ENCODE data around the gene PDGFRA.

DNA sequence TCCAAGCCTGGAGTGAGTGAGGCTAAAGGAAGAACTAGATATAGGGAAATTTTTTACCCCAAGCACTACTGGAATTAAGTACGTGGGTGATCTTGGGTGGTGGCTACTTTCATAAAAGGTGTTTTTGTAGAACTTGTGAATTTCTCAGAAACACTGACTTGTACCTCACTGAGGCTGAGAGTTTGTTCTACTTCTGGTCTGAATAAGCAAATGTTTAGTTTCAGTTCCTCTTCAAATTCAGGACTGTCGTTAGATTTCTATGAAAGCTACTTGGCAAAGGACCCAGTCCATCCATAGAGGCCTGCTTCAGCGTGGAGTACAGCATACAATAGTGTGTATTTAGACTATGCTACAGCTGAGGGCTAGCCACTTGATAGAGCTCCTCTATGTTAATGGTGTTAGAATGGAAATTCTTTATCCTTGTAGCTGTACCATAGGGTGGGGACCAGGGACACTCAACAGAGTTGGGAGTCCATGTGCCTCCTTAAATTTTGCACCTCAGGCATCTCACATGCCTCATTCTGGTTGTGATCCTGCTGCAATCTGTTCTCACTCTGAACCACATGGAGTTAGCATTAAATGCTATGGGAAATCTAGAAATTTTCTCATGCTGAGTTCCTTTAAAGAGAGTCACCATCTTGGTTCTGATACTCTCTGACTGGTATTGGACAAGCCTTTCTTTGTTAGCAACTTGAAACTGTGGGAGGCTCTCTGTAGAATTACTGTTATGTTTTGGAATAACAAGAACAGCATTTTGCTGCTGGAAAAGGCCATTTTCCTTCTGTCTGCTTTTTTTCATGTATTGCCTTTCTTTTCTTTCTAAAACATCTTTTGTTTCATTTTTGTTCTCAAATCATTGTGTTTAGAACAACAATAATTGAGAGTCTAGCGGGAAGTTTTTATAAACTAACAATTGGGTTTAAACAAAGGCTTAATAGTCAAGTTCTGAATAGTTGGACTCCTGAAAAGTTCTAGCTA, 86.8 kb downstream of the PDGFRA start:
- TF ChIP-seq, protein P1, sequence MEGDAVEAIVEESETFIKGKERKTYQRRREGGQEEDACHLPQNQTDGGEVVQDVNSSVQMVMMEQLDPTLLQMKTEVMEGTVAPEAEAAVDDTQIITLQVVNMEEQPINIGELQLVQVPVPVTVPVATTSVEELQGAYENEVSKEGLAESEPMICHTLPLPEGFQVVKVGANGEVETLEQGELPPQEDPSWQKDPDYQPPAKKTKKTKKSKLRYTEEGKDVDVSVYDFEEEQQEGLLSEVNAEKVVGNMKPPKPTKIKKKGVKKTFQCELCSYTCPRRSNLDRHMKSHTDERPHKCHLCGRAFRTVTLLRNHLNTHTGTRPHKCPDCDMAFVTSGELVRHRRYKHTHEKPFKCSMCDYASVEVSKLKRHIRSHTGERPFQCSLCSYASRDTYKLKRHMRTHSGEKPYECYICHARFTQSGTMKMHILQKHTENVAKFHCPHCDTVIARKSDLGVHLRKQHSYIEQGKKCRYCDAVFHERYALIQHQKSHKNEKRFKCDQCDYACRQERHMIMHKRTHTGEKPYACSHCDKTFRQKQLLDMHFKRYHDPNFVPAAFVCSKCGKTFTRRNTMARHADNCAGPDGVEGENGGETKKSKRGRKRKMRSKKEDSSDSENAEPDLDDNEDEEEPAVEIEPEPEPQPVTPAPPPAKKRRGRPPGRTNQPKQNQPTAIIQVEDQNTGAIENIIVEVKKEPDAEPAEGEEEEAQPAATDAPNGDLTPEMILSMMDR (conservative IDR thresholded peaks at IDR 0.05 in 1 of 2, IDR thresholded peaks at IDR 0.05 in 1 of 2; ENCODE audit: low read depth in 1 of 2, low read length in 2 of 2), result no peak
- no peak for TF ChIP-seq EZH2 (IDR thresholded peaks at IDR 0.05; ENCODE audit: low read length, missing control alignments)
